Right lobe of liver (tissue), 6 donors: Measurements from ENCODE around the gene MYD88. TPM values are rescaled to one million over a fixed set of nuclear protein-coding genes. Genes with fewer than 3 reads are reported as not detected.

Experiments used
- ATAC-seq, 4 donors: fragments of 200-7000 bp; cut with Tn5 transposase; one replicate each; pipeline ENCODE4 v1.9.1; 2020; ENCODE audit warnings: mild to moderate bottlenecking in 4 of 4, moderate library complexity in 4 of 4
- DNase-seq, 3 donors: peaks; one replicate each; pipeline ENCODE4 v3.0.0-alpha.2; 2020
- H3K27ac ChIP-seq, 3 donors: fragments of 200-600 bp; one replicate each; pipeline ENCODE4 v1.8.0; 2022
- H3K27me3 ChIP-seq, 2 donors: fragments of 200-600 bp; one replicate each; pipeline ENCODE4 v1.8.0; 2022
- H3K36me3 ChIP-seq, 4 donors: fragments of 200-600 bp; sonication (generic) in 1 of 4; one replicate each; pipeline versions ENCODE4 v1.5.1 to v1.8.0; 2017 to 2022; ENCODE audit warnings: control low read depth in 1 of 4
- H3K4me1 ChIP-seq, 4 donors: fragments of 200-600 bp; sonication (generic) in 1 of 4; one replicate each; pipeline versions ENCODE4 v1.5.1 to v1.8.0; 2017 to 2022; ENCODE audit warnings: control low read depth in 1 of 4
- H3K4me3 ChIP-seq, 3 donors: fragments of 200-600 bp; one replicate each; pipeline ENCODE4 v1.8.0; 2022
- H3K9me3 ChIP-seq, 4 donors: fragments of 200-600 bp; sonication (generic) in 1 of 4; one replicate each; pipeline versions ENCODE4 v1.5.1 to v1.8.0; 2017 to 2022; ENCODE audit warnings: control low read depth in 1 of 4
- POLR2A ChIP-seq: fragments of 450-650 bp; IDR thresholded peaks from one replicate; pipeline ENCODE4 v1.6.1; 2017; ENCODE audit warnings: antibody characterized with exemption, mild to moderate bottlenecking
- WGBS: methylation state at CpG from one replicate; pipeline ENCODE4 v1.1.6; 2018; ENCODE audit warnings: low coverage, low lambda C conversion rate; ENCODE audit not compliant: insufficient coverage; ENCODE audit errors: missing lambda C conversion rate; 5-methylcytosine and 5-hydroxymethylcytosine counted together
- intact Hi-C, 2 donors: fragments of 100-400 bp; cut with DNase I; formaldehyde crosslinking; loops; one replicate each; pipeline versions ENCODE4 v1.11.2 to v1.14.1; 2022
- small RNA-seq, 2 experiments: library from RNA; depleted of rRNA; stranded (forward); fragments of <200 nt; gene quantifications; one replicate each; pipeline ENCODE3, GENCODE V24; 2016
- total RNA-seq, 6 experiments: library from RNA; depleted of rRNA in 2 of 6; stranded (reverse); fragments of >200 nt in 2 of 6; fragmentation: NEBNext Ultra II Directional in 3 of 6; extraction: Animal tissue kit (Norgen Biotek cat#: 25700) in 3 of 6; gene quantifications; one replicate each; pipeline versions ENCODE4 v1.1.0 to v1.2.4, GENCODE V29; 2016 to 2023
- TF ChIP-seq, protein P1 (sequence below), 4 donors: fragments of 200-600 bp in 3 of 4; fragments of 450-650 bp in 1 of 4; IDR thresholded peaks; one replicate each; pipeline versions ENCODE4 v1.5.1 to v1.8.0; 2016 to 2022; ENCODE audit warnings: antibody characterized with exemption in 4 of 4, mild to moderate bottlenecking in 2 of 4
- donor health status: DM: no; HTN: yes; CAD: no.
- donor health status: DM: no; HTN: no; CAD: no.
- donor health status: DM: no; HTN: no; CAD: no.
- donor health status: DM: no; HTN: yes; CAD: no.
- donor health status: DM: no; HTN: yes; CAD: no.

The MYD88 gene
- total RNA-seq, 6 experiments from 2014 or later: 24.3 to 57.3 (median 37.0) TPM

DNA sequence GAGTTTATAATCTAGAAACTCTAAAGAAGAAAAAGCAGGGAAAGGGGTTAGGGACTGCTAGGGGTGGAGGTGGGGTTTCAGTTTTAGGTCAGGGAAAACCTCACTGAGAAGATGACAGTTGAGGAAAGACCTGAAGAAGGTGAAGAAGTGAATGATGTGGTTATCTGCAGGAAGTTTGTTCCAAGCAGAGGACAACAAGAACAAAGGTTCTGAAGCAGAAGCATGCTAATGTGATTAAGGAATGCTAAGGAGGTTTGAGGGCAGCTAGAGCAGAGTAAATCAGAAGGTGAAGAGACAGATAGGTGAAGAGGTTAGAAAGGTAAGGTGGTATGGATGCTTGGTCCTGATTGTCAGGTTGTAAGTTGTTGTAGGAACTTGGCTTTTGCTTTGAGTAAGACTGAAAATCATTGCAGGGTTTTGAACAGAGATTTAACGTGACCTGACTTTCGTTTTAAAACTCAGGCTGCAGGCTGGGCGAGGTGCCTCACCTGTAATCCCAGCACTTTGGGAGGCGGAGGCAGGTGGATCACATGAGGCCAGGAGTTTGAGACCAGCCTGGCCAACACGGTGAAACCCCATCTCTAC is 35.5 kb downstream of the MYD88 start:
- DNase-seq (no peak), ATAC-seq (no peak)
- H3K36me3 ChIP-seq: no peaks in the 10 kb centered on the region
- H3K4me3 ChIP-seq: no peak overlapping the region
- no peak overlapping the region for H3K27ac ChIP-seq
- H3K9me3 ChIP-seq: no peaks in the 10 kb centered on the region
- TF ChIP-seq, protein P1, sequence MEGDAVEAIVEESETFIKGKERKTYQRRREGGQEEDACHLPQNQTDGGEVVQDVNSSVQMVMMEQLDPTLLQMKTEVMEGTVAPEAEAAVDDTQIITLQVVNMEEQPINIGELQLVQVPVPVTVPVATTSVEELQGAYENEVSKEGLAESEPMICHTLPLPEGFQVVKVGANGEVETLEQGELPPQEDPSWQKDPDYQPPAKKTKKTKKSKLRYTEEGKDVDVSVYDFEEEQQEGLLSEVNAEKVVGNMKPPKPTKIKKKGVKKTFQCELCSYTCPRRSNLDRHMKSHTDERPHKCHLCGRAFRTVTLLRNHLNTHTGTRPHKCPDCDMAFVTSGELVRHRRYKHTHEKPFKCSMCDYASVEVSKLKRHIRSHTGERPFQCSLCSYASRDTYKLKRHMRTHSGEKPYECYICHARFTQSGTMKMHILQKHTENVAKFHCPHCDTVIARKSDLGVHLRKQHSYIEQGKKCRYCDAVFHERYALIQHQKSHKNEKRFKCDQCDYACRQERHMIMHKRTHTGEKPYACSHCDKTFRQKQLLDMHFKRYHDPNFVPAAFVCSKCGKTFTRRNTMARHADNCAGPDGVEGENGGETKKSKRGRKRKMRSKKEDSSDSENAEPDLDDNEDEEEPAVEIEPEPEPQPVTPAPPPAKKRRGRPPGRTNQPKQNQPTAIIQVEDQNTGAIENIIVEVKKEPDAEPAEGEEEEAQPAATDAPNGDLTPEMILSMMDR (IDR thresholded peaks at IDR 0.05): no peak
- no peak for TF ChIP-seq POLR2A
- peaks cover 0 to 10% (median 0%) of the 10 kb centered on the region in 4 donors for H3K4me1 ChIP-seq
- H3K27me3 ChIP-seq: no peaks in the 10 kb centered on the region
- 80% methylated on average over 2 of the region's 5 CpGs for WGBS
- intact Hi-C loops: no loop called here

DNA sequence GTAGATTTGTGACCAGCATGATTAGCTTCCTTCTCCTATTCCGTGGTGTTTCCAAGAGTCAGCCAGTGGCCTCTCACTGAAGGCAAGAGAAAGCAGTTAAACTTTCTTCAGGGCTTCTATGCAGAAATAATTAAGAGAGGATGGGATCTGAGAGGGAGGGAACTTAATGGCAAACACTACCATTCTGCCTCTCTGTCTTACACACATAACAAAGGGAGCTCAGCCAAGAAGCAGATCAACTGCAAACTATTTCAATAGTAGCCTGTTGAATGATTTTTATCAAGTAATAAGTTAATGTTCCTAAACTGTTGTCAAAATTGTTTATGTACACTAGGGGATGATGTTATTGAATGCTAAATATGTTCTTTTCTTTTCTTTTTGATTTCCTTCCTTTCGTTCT is 38.7 kb downstream of the MYD88 start:
- no peak for DNase-seq
- peaks cover 0 to 10% (median 0%) of the 10 kb centered on the region in 4 donors for H3K4me1 ChIP-seq
- intact Hi-C loops: no loop called here
- no peaks in the 10 kb centered on the region for H3K9me3 ChIP-seq
- WGBS: 61% methylated on average over 2 of the region's 2 CpGs
- no peak overlapping the region for H3K4me3 ChIP-seq
- H3K27me3 ChIP-seq: no peaks in the 10 kb centered on the region
- no peak for ATAC-seq
- no peak overlapping the region for H3K27ac ChIP-seq
- TF ChIP-seq, protein P1 (IDR thresholded peaks at IDR 0.05): no peak
- no peak for TF ChIP-seq POLR2A
- H3K36me3 ChIP-seq: no peaks in the 10 kb centered on the region

DNA sequence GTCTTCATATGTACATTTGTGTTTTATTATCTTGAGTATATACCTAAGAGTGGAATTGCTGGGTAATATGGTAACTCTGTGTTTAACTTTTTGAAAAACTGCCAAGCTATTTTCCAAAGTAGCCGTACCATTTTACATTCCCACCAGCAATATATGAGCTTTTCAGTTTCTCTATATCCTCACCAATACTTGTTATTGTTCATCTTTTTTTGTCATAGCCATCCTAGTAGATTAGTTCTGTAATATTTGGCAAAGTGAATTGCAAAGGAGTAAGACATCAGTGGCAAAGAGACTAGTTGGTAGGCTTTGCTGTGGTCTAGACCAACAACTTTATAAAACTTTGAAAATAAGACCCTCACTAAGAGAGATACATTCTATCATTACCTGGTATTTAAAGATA is 48.3 kb downstream of the MYD88 start:
- Histone ChIP-seq H3K36me3 (peaks cover 0 to 7% (median 1%) of the 10 kb centered on the region in 4 donors), H3K4me1 (no peaks in the 10 kb centered on the region), H3K9me3 (no peaks in the 10 kb centered on the region), H3K4me3 (no peak overlapping the region), H3K27me3 (no peaks in the 10 kb centered on the region), H3K27ac (no peak overlapping the region)
- DNase-seq (no peak), ATAC-seq (no peak)
- WGBS: 100% methylated on average over 1 of the region's 1 CpG
- intact Hi-C loops: no loop called here
- TF ChIP-seq POLR2A: no peak
- TF ChIP-seq, protein P1 (IDR thresholded peaks at IDR 0.05): no peak

DNA sequence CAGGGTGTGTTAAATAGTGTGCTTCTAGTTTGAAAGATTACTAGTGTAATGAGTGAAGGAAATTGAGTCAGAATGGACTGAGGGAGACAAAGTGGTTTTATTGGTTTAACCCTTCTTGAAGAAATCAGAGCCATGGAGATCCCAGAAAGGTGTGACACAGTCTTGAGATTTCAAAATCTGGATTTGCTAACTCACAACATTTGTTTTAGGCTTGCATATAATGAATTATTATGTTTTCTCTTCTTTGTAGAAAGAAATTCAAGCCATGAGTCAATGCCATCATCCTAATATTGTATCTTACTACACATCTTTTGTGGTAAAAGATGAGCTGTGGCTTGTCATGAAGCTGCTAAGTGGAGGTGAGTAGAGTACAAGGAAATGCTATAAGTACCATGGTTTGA is 52.0 kb downstream of the MYD88 start:
- TF ChIP-seq POLR2A: no peak
- TF ChIP-seq, protein P1 (IDR thresholded peaks at IDR 0.05): no peak
- no peaks in the 10 kb centered on the region for H3K4me1 ChIP-seq
- no peak for DNase-seq
- no peak overlapping the region for H3K4me3 ChIP-seq
- no peaks in the 10 kb centered on the region for H3K27me3 ChIP-seq
- intact Hi-C loops: no loop called here
- no peak for ATAC-seq
- H3K9me3 ChIP-seq: no peaks in the 10 kb centered on the region
- H3K27ac ChIP-seq: no peak overlapping the region
- peaks cover 0 to 7% (median 0%) of the 10 kb centered on the region in 4 donors for H3K36me3 ChIP-seq

Small RNA genes within 50 kb of the gene (small RNA-seq; reads per million reads assigned to genes)
- 0 reads per million in 2 experiments for gene RF00019

Other genes starting within 250 kb of the MYD88 start
- gene VILL, start 147.9 kb upstream of the MYD88 start, total RNA-seq: 1 to 10 TPM in 3 of 6 experiments, under 1 TPM in 3; 0.25 to 1.5 (median 0.97) TPM
- 10 to 100 TPM in 1 of 6 experiments, 1 to 10 TPM in 5; 6.5 to 10.2 (median 7.7) TPM for gene PLCD1, start 109.0 kb upstream of the MYD88 start, total RNA-seq
- under 1 TPM in 4 of 6 experiments, not detected in 2; 0.04 to 0.18 (median 0.15) TPM for gene DLEC1, start 99.5 kb upstream of the MYD88 start, total RNA-seq
- 100 to 1,000 TPM; 192 to 441 (median 309) TPM for gene ACAA1, start 1.5 kb upstream of the MYD88 start, total RNA-seq
- gene OXSR1, start 26.9 kb downstream of the MYD88 start, total RNA-seq: 10 to 100 TPM; 12.0 to 20.3 (median 15.2) TPM
- gene SLC22A13, start 127.2 kb downstream of the MYD88 start, total RNA-seq: under 1 TPM in 3 of 6 experiments, not detected in 3; 0.16 to 0.35 (median 0.22) TPM
- gene SLC22A14, start 143.6 kb downstream of the MYD88 start, total RNA-seq: under 1 TPM in 3 of 6 experiments, not detected in 3; 0.12 to 0.29 (median 0.12) TPM
- 10 to 100 TPM; 26.2 to 48.3 (median 36.6) TPM for gene XYLB, start 208.1 kb downstream of the MYD88 start, total RNA-seq